Small intestine (tissue), 7 donors: ENCODE measurements around the gene INPP5D. TPM values are rescaled to one million over a fixed set of nuclear protein-coding genes. Genes with fewer than 3 reads are reported as not detected.

Source experiments
- DNase-seq, 2 donors: peaks; one replicate each; pipeline versions ENCODE4 v3.0.0 to v3.0.0-alpha.2; 2013
- FAIRE-seq: peaks from 2 replicates; lab custom pipeline; 2012; peaks lifted over from hg19 to GRCh38; lab: Jason Lieb, UNC
- H3K27ac ChIP-seq, 3 donors: one replicate each; pipeline ENCODE4 v1.5.1; 2013; ENCODE audit warnings: low read length in 2 of 3, mild to moderate bottlenecking in 2 of 3, control low read depth in 1 of 3, inconsistent platforms in 1 of 3, low read depth in 1 of 3, moderate library complexity in 1 of 3
- H3K27me3 ChIP-seq, 3 donors: one replicate each; pipeline ENCODE4 v1.6.1; 2013; ENCODE audit warnings: low read length in 3 of 3, inconsistent platforms in 1 of 3; ENCODE audit not compliant: control insufficient read depth in 3 of 3, insufficient read depth in 3 of 3
- H3K36me3 ChIP-seq, 3 donors: one replicate each; pipeline ENCODE4 v1.6.1; 2013; ENCODE audit warnings: low read length in 3 of 3, inconsistent platforms in 1 of 3, low read depth in 1 of 3, mild to moderate bottlenecking in 1 of 3, moderate library complexity in 1 of 3; ENCODE audit not compliant: control insufficient read depth in 3 of 3, insufficient read depth in 2 of 3
- H3K4me1 ChIP-seq, 3 donors: one replicate each; pipeline ENCODE4 v1.6.1; 2013; ENCODE audit warnings: low read length in 2 of 3, inconsistent platforms in 1 of 3, low read depth in 1 of 3, mild to moderate bottlenecking in 1 of 3, moderate library complexity in 1 of 3; ENCODE audit not compliant: control insufficient read depth in 3 of 3, insufficient read depth in 2 of 3
- H3K4me3 ChIP-seq, 3 donors: one replicate each; pipeline ENCODE4 v1.5.1; 2013; ENCODE audit warnings: low read length in 3 of 3, control low read depth in 1 of 3, inconsistent platforms in 1 of 3, low read depth in 1 of 3, mild to moderate bottlenecking in 1 of 3, moderate library complexity in 1 of 3
- H3K9me3 ChIP-seq, 2 donors: one replicate each; pipeline ENCODE4 v1.6.1; 2013; ENCODE audit warnings: low read depth in 1 of 2, low read length in 1 of 2; ENCODE audit not compliant: control insufficient read depth in 2 of 2, insufficient read depth in 1 of 2
- WGBS, 3 donors: extraction: QIAGEN DNeasy Blood & Tissue Kit; methylation state at CpG; one replicate each; pipeline ENCODE4 v1.1.7; 2013; 5-methylcytosine and 5-hydroxymethylcytosine counted together
- polyA plus RNA-seq, 4 donors: library from polyadenylated mRNA; stranded (reverse) in 3 of 4; unstranded in 1 of 4; fragments of 200-250 nt in 3 of 4; fragments of 120-200 nt in 1 of 4; gene quantifications; one replicate each; pipeline versions ENCODE4 v1.2.1 to v1.2.3, GENCODE V29; 2013
- donor health status: healthy with polysubstance abuse.
- donor health status: control.
- donor health status: control.
- donor health status: Bipolar disorder and iron deficiency.
- donor health status: healthy.

Gene INPP5D
- polyA plus RNA-seq, 4 donors, result 4.7 to 10.4 (median 6.9) TPM

GRCh38 chr2:233244818-233245217, 184.7 kb downstream of the INPP5D start:
- Histone ChIP-seq H3K4me1 (peaks cover 0 to 6% (median 2%) of the 10 kb centered on the region in 3 donors), H3K36me3 (no peaks in the 10 kb centered on the region), H3K4me3 (no peak overlapping the region), H3K9me3 (no peaks in the 10 kb centered on the region), H3K27me3 (no peaks in the 10 kb centered on the region), H3K27ac (no peak overlapping the region)
- no peak for FAIRE-seq
- DNase-seq, result no peak
- WGBS, 3 donors, result 38 to 57% (median 53%) methylated on average over 5 of the region's 5 CpGs

- Histone ChIP-seq H3K27ac (no peak overlapping the region), H3K4me3 (no peak overlapping the region), H3K9me3 (no peaks in the 10 kb centered on the region), H3K36me3 (no peaks in the 10 kb centered on the region), H3K4me1 (peaks cover 0 to 6% (median 2%) of the 10 kb centered on the region in 3 donors), H3K27me3 (no peaks in the 10 kb centered on the region)
- WGBS, 3 donors, result 78 to 91% (median 88%) methylated on average over 6 of the region's 6 CpGs
- no peak for DNase-seq
- FAIRE-seq, result no peak
Measured at GRCh38 chr2:233245406-233245805, 185.3 kb downstream of the INPP5D start.

GRCh38 chr2:233247116-233247515, 187.0 kb downstream of the INPP5D start:
- WGBS, 3 donors, result 13 to 63% (median 52%) methylated on average over 2 of the region's 2 CpGs
- no peaks in the 10 kb centered on the region for H3K36me3 ChIP-seq
- peak overlapping the region in 2 of 3 donors; percentile 18 to 70 for H3K27ac ChIP-seq

GRCh38 chr2:233247744-233248143, 187.6 kb downstream of the INPP5D start:
- DNase-seq, result peak in 1 of 2 donors; percentile 66

More at GRCh38 chr2:233247116-233247515, 187.0 kb downstream of the INPP5D start:
- DNase-seq (peak in 1 of 2 donors; percentile 73), FAIRE-seq (no peak)
- H3K9me3 ChIP-seq, result no peaks in the 10 kb centered on the region
- H3K27me3 ChIP-seq, result no peaks in the 10 kb centered on the region
- H3K4me3 ChIP-seq, result no peak overlapping the region
- H3K4me1 ChIP-seq, result peaks cover 0 to 3% (median 2%) of the 10 kb centered on the region in 3 donors

GRCh38 chr2:233248999-233249398, 188.9 kb downstream of the INPP5D start:
- no peak overlapping the region for H3K27ac ChIP-seq
- no peak for FAIRE-seq
- H3K4me1 ChIP-seq, result peaks cover 0 to 11% (median 8%) of the 10 kb centered on the region in 3 donors
- no peak for DNase-seq
- no peaks in the 10 kb centered on the region for H3K27me3 ChIP-seq
- no peaks in the 10 kb centered on the region for H3K36me3 ChIP-seq
- 64 to 73% (median 67%) methylated on average over 7 of the region's 7 CpGs for WGBS, 3 donors
- H3K4me3 ChIP-seq, result no peak overlapping the region
- H3K9me3 ChIP-seq, result no peaks in the 10 kb centered on the region

More at GRCh38 chr2:233247744-233248143, 187.6 kb downstream of the INPP5D start:
- no peaks in the 10 kb centered on the region for H3K9me3 ChIP-seq
- peak overlapping the region in 2 of 3 donors; percentile 18 to 70 for H3K27ac ChIP-seq
- peaks cover 0 to 9% (median 2%) of the 10 kb centered on the region in 3 donors for H3K4me1 ChIP-seq
- H3K36me3 ChIP-seq, result no peaks in the 10 kb centered on the region
- FAIRE-seq, result no peak
- no peak overlapping the region for H3K4me3 ChIP-seq
- no peaks in the 10 kb centered on the region for H3K27me3 ChIP-seq

- Histone ChIP-seq H3K4me3 (no peak overlapping the region), H3K27me3 (no peaks in the 10 kb centered on the region), H3K4me1 (peaks cover 2 to 11% (median 8%) of the 10 kb centered on the region in 3 donors), H3K9me3 (no peaks in the 10 kb centered on the region), H3K36me3 (peaks cover 0 to 4% (median 0%) of the 10 kb centered on the region in 3 donors), H3K27ac (peak overlapping the region in 1 of 3 donors; percentile 86)
- FAIRE-seq (no peak), DNase-seq (no peak)
- WGBS, 3 donors, result 91 to 94% (median 93%) methylated on average over 9 of the region's 9 CpGs
Measured at GRCh38 chr2:233250568-233250967, 190.4 kb downstream of the INPP5D start.

GRCh38 chr2:233250985-233251305, 190.8 kb downstream of the INPP5D start:
- DNase-seq, result no peak
- Histone ChIP-seq H3K27me3 (no peaks in the 10 kb centered on the region), H3K9me3 (no peaks in the 10 kb centered on the region), H3K36me3 (peaks cover 0 to 4% (median 0%) of the 10 kb centered on the region in 3 donors), H3K4me1 (peaks cover 2 to 11% (median 8%) of the 10 kb centered on the region in 3 donors), H3K27ac (peak overlapping the region; percentile 75 to 86 (median 81)), H3K4me3 (peak overlapping the region in 2 of 3 donors; percentile 27 to 94)
- 8 to 52% (median 10%) methylated on average over 1 of the region's 1 CpG for WGBS, 3 donors
- FAIRE-seq, result no peak

GRCh38 chr2:233251306-233252116, 191.4 kb downstream of the INPP5D start, which contains the start of gene ATG16L1:
TSS of gene ATG16L1 (plus strand) at chr2:233251673. CDS start at chr2:233251828, 155 bp downstream.
- DNase-seq (peak; percentile 96 to 99), FAIRE-seq (no peak)
- H3K4me3 ChIP-seq, result peak within 1 kb of the TSS; percentile 94 to 98 (median 95)
- 0% methylated on average over 64 to 75 of the region's 75 CpGs for WGBS, 3 donors
- H3K27ac ChIP-seq, result peak within 1 kb of the TSS; percentile 84 to 86 (median 86)
- peaks cover 2 to 11% (median 8%) of the 10 kb centered on the region in 3 donors for H3K4me1 ChIP-seq
- H3K27me3 ChIP-seq, result no peaks in the 10 kb centered on the region
- H3K9me3 ChIP-seq, result no peaks in the 10 kb centered on the region
- H3K36me3 ChIP-seq, result peaks cover 0 to 4% (median 0%) of the 10 kb centered on the region in 3 donors
